ENCODE results near the gene IGSF3.
"Not testable (repeated sequence)": the region's sequence is repeated elsewhere in the genome, so short reads cannot be mapped to it uniquely, and the experiment has no call there.

DNA sequence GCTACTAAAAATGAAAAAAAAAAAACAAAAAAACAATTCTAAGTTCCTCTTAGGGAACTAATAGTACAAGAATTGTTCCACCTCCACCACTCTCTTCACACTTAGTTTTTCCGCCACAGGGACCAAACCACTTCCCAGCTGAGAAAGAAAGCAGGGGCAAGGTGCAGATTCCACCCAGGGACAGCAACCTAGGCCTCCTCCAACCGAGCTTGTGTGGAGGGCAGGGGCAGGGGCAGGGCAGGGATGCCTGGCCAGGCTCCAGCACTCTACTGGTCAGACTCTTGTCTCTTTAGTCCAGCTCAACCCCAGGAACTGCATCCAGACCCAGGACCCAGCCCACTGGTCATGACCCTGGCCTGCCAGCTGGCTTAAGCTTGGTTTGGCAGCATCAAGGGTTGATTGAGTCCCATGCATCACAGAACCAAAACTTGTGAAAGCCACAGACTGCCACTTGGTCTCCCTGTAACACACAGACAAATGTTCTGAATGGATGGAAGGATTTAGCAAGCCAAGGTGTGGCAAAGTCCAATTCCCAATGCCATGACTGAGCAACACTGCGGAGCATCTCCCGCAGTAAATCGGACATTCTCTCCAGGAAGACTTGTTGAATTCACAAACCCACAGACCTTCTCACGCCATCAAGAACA is 77.1 kb downstream of the IGSF3 start:
- not testable (repeated sequence) for TF ChIP-seq CTCF (IDR thresholded peaks at IDR 0.05; ENCODE audit: poor library complexity); EZH2 (IDR thresholded peaks at IDR 0.05; ENCODE audit: borderline replicate concordance)
